GM12801 (cell line): ENCODE measurements around the gene GANC.

Source experiments
- TF ChIP-seq, protein P1 (sequence below): IDR thresholded peaks from one replicate; pipeline ENCODE4 v1.5.1; 2011; ENCODE audit warnings: control low read depth; ENCODE audit not compliant: insufficient read length; ENCODE audit errors: extremely low read depth

The GANC gene

DNA sequence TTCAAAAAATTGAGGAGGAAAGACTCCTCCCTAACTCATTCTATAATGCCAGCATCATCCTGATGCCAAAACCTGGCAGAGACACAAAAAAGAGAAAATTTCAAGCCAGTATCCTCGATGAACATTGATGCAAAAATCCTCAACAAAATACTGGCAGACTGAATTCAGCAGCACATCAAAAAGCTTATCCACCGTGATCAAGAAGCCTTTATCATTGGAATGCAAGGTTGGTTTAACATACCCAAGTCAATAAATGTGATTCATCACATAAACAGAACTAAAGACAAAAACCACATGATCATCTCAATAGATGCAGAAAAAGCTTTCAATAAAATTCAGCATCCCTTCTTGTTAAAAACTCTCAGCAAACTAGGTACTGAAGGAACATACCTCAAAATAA lies 62.1 kb downstream of the GANC start:
- TF ChIP-seq, protein P1, sequence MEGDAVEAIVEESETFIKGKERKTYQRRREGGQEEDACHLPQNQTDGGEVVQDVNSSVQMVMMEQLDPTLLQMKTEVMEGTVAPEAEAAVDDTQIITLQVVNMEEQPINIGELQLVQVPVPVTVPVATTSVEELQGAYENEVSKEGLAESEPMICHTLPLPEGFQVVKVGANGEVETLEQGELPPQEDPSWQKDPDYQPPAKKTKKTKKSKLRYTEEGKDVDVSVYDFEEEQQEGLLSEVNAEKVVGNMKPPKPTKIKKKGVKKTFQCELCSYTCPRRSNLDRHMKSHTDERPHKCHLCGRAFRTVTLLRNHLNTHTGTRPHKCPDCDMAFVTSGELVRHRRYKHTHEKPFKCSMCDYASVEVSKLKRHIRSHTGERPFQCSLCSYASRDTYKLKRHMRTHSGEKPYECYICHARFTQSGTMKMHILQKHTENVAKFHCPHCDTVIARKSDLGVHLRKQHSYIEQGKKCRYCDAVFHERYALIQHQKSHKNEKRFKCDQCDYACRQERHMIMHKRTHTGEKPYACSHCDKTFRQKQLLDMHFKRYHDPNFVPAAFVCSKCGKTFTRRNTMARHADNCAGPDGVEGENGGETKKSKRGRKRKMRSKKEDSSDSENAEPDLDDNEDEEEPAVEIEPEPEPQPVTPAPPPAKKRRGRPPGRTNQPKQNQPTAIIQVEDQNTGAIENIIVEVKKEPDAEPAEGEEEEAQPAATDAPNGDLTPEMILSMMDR, result no peak

DNA sequence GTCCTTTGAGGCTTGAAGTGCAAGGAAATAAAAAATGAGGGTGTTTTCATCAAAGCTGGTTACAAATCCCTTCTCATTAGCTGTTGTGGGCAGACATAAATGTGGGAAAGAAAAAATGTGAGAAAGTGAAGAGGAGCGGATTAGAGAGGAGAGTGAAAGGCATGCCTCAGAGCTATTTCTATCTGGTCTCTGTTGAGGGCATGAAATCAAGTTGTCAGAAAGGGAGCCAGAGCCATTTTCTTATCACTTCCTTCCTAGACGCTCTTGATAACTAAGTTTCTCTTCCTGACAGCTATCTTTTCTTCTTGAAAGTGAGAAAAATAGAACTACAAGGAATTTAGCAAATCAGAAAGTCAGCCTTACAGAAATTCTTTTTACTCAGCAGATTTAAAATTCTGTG lies 65.5 kb downstream of the GANC start:
- TF ChIP-seq, protein P1, result no peak

DNA sequence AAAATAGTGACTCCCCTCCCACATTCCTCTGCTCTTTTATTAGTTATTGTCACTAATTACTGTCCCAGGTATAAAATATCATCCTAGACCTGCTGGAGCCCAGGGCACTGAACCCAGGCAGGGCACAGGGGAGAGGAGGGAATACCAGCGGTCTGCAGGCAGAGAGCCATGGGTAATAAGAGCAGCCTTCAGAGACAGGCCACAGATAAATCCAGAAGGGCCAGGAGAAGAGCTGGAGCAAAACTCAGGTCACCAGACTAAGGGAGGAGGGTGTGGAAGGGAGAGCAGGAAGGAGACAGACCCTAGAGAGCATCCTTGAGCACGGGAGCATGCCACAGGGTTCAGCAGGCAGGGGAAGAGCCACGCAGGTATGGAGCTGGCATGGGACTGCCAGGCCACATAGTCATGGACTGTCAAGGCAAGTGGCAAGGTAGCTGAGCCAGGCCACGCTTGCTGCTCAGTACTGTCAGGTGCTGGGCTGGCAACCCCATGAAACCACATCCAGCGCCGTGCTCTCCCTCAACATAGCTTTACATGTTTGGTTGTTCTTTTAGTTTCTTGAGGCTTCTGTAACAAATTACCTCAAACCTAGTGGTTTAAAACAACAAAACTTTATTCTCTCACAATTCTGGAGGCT lies 70.7 kb downstream of the GANC start:
- TF ChIP-seq, protein P1, result no peak

DNA sequence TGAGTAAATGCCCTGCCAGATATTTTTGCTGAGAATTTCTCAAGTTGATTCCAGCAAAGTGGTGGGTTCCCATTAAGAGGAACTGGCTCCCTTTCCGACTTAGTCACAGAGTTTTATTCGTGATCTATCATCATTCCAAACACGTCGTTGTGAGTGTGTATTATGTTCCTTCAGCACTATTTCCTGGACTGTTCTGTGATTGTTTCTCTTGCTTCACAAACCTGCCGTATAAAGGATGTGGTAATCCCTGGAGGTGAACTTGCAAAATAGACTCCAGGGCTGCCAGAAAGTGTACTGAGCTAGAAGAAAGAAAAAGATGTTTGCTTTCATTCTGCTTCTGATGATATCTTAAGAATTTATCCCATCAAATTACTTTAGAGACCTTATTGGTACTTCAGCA lies 71.8 kb downstream of the GANC start:
- TF ChIP-seq, protein P1, result no peak

DNA sequence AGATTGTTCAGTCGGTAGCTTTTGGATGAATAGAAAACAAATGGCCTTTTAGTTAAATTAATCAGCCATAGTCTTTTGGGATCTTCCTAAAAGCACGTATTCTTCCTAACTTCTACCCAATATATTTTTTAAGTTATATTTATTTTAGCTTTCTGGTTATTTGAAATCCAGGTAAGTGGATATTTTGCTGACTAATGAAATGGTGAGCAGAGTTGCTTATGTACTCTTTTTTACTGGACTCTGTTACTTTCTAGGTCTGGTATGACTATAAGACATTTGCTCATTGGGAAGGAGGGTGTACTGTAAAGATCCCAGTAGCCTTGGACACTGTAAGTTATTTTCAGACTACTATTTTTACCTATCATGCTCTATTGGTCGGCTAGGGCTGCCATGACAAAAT lies 72.5 kb downstream of the GANC start:
- TF ChIP-seq, protein P1, result no peak

DNA sequence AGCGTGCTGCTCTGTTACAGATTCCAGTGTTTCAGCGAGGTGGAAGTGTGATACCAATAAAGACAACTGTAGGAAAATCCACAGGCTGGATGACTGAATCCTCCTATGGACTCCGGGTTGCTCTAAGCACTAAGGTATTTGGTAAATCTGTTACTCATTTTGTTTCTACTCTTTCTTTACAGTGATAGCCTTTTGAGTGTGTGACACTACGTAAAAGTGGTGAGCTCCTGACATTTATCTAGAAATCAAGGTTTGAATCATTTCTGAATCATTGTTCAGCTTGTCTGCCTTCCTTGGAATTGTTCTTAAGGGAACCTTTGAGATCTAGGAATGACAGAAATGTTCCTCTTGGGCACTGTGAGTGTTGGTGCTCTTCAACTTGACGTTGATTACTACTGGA lies 75.1 kb downstream of the GANC start:
- TF ChIP-seq, protein P1, result no peak

DNA sequence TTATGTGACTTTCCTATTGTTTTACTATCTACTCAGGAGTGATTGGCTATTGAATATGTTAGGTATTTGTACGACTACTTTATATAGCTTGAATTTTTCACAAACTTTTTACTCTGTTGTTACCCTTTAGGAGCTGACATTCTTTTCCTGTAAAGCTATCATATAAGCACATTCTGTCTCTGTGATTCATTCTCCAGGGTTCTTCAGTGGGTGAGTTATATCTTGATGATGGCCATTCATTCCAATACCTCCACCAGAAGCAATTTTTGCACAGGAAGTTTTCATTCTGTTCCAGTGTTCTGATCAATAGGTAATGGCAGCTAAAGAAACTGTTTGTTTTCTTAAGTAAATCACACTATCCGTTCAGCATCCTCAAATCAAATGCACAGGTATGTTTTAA lies 76.2 kb downstream of the GANC start:
- TF ChIP-seq, protein P1, result no peak
